NCI-H2196 (cell line): ENCODE results near the gene EHBP1.
A peak's percentile ranks its signal among the peaks of the same experiment; 100 is the strongest.

Experiments
- DNase-seq: peaks from one replicate; lab custom pipeline; 2025; ENCODE audit not compliant: unreplicated experiment; lab: John Stamatoyannopoulos, UW

Gene EHBP1

GRCh38 chr2:62705007-62705829, at the start of gene EHBP1:
Gene EHBP1, plus strand, starts transcription at chr2:62705713. Its CDS starts 1,479 bp downstream, at chr2:62707192.
- DNase-seq = peak; percentile 89

- DNase-seq = no peak
These were observed 47.7 kb upstream of the EHBP1 start for GRCh38 chr2:62657783-62658182.

- no peak for DNase-seq
These were observed 46.6 kb upstream of the EHBP1 start for GRCh38 chr2:62658891-62659290.

- DNase-seq = no peak
These were observed 45.4 kb upstream of the EHBP1 start for GRCh38 chr2:62660087-62660486.

- DNase-seq = no peak
These were observed 44.8 kb upstream of the EHBP1 start for GRCh38 chr2:62660582-62661262.

- DNase-seq = no peak
These were observed 44.3 kb upstream of the EHBP1 start for GRCh38 chr2:62661263-62661635.

- DNase-seq = no peak
These were observed 43.4 kb upstream of the EHBP1 start for GRCh38 chr2:62662131-62662530.

- no peak for DNase-seq
These were observed 43.0 kb upstream of the EHBP1 start for GRCh38 chr2:62662554-62662953.

- no peak for DNase-seq
These were observed 42.1 kb upstream of the EHBP1 start for GRCh38 chr2:62663411-62663810.

GRCh38 chr2:62663920-62664795, 41.4 kb upstream of the EHBP1 start:
- no peak for DNase-seq

- DNase-seq = no peak
These were observed 40.1 kb upstream of the EHBP1 start for GRCh38 chr2:62665446-62665845.

- no peak for DNase-seq
These were observed 36.3 kb upstream of the EHBP1 start for GRCh38 chr2:62669180-62669579.

- DNase-seq = no peak
These were observed 32.9 kb upstream of the EHBP1 start for GRCh38 chr2:62672601-62673000.

GRCh38 chr2:62675062-62675461, 30.5 kb upstream of the EHBP1 start:
- no peak for DNase-seq

- no peak for DNase-seq
These were observed 20.3 kb upstream of the EHBP1 start for GRCh38 chr2:62685256-62685655.

GRCh38 chr2:62686012-62686685, 19.4 kb upstream of the EHBP1 start:
- DNase-seq = no peak

GRCh38 chr2:62687636-62688035, 17.9 kb upstream of the EHBP1 start:
- DNase-seq = no peak

GRCh38 chr2:62688771-62689170, 16.7 kb upstream of the EHBP1 start:
- no peak for DNase-seq

GRCh38 chr2:62691186-62691585, 14.3 kb upstream of the EHBP1 start:
- no peak for DNase-seq

GRCh38 chr2:62692225-62692624, 13.3 kb upstream of the EHBP1 start:
- no peak for DNase-seq

GRCh38 chr2:62698653-62699052, 6.9 kb upstream of the EHBP1 start:
- no peak for DNase-seq
